ENCODE measurements around the gene GPM6B. TPM values are rescaled to one million over a fixed set of nuclear protein-coding genes. Genes with fewer than 3 reads are reported as not detected.

GPM6B gene
- total and polyA plus RNA-seq, 2 experiments from 2014 or later, result 82.6 to 95.4 TPM

DNA sequence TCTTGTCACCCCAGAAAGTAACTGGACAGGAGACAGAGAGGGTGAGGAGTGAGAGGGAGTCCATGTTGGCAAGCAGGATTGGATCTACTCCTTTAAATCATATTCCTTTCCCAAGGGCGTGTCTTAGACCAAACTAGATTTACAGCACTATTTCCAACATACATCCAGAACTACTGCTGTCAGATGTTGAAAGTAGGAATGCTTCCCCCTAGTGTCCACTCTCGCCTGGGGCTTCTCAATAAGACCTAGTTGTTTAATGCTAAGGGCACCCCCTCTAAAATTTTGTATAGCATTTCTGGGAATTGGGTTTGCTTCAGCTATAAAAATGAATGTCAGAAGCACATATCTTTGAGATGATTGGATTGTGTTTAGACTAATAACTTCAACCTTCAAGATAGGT is 69.1 kb downstream of the GPM6B start:
- peak; percentile 54 for DNase-seq (ENCODE audit: low spot score)
- H3K4me1 Mint-ChIP-seq, result no peaks in the 10 kb centered on the region
- TF ChIP-seq EZH2phosphoT487 (IDR thresholded peaks at IDR 0.05; ENCODE audit: unreplicated experiment) (no peak), CTCF (conservative IDR thresholded peaks at IDR 0.05; ENCODE audit: low read depth in 2 of 2) (peak; percentile 53 to 59)
- Histone ChIP-seq H3F3A (replicated peaks; ENCODE audit: low read depth) (no peaks in the 10 kb centered on the region), H3K4me2 (no peak overlapping the region), H4K20me1 (replicated peaks; ENCODE audit: insufficient read depth) (no peaks in the 10 kb centered on the region), H3K27ac (ENCODE audit: low read depth) (no peak overlapping the region), H3K27me3 (ENCODE audit: insufficient read depth) (no peaks in the 10 kb centered on the region), H2AFZ (no peak overlapping the region), H3K36me3 (ENCODE audit: insufficient read depth) (0 out of 2 replicates have a peak, but pooled peaks cover 7% of the 10 kb centered on the region), H3K9me2 (ENCODE audit: insufficient read depth) (no peaks in the 10 kb centered on the region), H3K4me1 (ENCODE audit: insufficient read depth) (no peaks in the 10 kb centered on the region), H3K79me2 (replicated peaks; ENCODE audit: insufficient read depth) (no peaks in the 10 kb centered on the region), H3K4me3 (no peak overlapping the region)
- H3K27ac Mint-ChIP-seq, result no peak overlapping the region
- no peaks in the 10 kb centered on the region for H3K9me3 Mint-ChIP-seq
- no peaks in the 10 kb centered on the region for H3K27me3 Mint-ChIP-seq (ENCODE audit: insufficient read depth, low read depth, poor library complexity)
- H3K4me3 Mint-ChIP-seq, result no peak overlapping the region
- ATAC-seq, result peak; percentile 46; the same call in 2 of the 3 replicates
- H3K36me3 Mint-ChIP-seq (ENCODE audit: low read depth), result peaks cover 62% of the 10 kb centered on the region

GRCh38 chrX:13742397-13743176 is 74.3 kb downstream of the GPM6B start:
- Mint-ChIP-seq H3K9me3 (no peaks in the 10 kb centered on the region), H3K27me3 (ENCODE audit: insufficient read depth, low read depth, poor library complexity) (no peaks in the 10 kb centered on the region), H3K4me1 (no peaks in the 10 kb centered on the region; the same call in 2 of the 3 replicates), H3K27ac (no peak overlapping the region), H3K36me3 (ENCODE audit: low read depth) (peaks cover 41% of the 10 kb centered on the region; the same call in 2 of the 3 replicates), H3K4me3 (no peak overlapping the region)
- Histone ChIP-seq H3K27me3 (ENCODE audit: insufficient read depth) (no peaks in the 10 kb centered on the region), H3K4me2 (no peak overlapping the region), H3K36me3 (ENCODE audit: insufficient read depth) (peaks cover 9% of the 10 kb centered on the region; the same call in 1 of the 2 replicates), H2AFZ (no peak overlapping the region), H3K9me2 (ENCODE audit: insufficient read depth) (no peaks in the 10 kb centered on the region), H3K27ac (ENCODE audit: low read depth) (peak overlapping the region; percentile 42; the same call in 1 of the 2 replicates), H3K79me2 (replicated peaks; ENCODE audit: insufficient read depth) (no peaks in the 10 kb centered on the region), H3F3A (replicated peaks; ENCODE audit: low read depth) (no peaks in the 10 kb centered on the region), H4K20me1 (replicated peaks; ENCODE audit: insufficient read depth) (no peaks in the 10 kb centered on the region), H3K4me3 (no peak overlapping the region), H3K4me1 (ENCODE audit: insufficient read depth) (no peaks in the 10 kb centered on the region)
- DNase-seq (ENCODE audit: low spot score) (peak; percentile 16), ATAC-seq (no peak)
- no peak for TF ChIP-seq STAT1 (IDR thresholded peaks at IDR 0.05; ENCODE audit: unreplicated experiment)
- TF ChIP-seq, protein P1, sequence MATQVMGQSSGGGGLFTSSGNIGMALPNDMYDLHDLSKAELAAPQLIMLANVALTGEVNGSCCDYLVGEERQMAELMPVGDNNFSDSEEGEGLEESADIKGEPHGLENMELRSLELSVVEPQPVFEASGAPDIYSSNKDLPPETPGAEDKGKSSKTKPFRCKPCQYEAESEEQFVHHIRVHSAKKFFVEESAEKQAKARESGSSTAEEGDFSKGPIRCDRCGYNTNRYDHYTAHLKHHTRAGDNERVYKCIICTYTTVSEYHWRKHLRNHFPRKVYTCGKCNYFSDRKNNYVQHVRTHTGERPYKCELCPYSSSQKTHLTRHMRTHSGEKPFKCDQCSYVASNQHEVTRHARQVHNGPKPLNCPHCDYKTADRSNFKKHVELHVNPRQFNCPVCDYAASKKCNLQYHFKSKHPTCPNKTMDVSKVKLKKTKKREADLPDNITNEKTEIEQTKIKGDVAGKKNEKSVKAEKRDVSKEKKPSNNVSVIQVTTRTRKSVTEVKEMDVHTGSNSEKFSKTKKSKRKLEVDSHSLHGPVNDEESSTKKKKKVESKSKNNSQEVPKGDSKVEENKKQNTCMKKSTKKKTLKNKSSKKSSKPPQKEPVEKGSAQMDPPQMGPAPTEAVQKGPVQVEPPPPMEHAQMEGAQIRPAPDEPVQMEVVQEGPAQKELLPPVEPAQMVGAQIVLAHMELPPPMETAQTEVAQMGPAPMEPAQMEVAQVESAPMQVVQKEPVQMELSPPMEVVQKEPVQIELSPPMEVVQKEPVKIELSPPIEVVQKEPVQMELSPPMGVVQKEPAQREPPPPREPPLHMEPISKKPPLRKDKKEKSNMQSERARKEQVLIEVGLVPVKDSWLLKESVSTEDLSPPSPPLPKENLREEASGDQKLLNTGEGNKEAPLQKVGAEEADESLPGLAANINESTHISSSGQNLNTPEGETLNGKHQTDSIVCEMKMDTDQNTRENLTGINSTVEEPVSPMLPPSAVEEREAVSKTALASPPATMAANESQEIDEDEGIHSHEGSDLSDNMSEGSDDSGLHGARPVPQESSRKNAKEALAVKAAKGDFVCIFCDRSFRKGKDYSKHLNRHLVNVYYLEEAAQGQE (IDR thresholded peaks at IDR 0.05; ENCODE audit: unreplicated experiment), result no peak

Measured in GM23338 (cell line).